GM04504 (cell line): Measurements from ENCODE around the gene PNCK.

ENCODE experiments used
- DNase-seq: peaks from one replicate; pipeline ENCODE4 v3.0.0-alpha.2; 2012; ENCODE audit warnings: low read depth

Gene PNCK

DNA sequence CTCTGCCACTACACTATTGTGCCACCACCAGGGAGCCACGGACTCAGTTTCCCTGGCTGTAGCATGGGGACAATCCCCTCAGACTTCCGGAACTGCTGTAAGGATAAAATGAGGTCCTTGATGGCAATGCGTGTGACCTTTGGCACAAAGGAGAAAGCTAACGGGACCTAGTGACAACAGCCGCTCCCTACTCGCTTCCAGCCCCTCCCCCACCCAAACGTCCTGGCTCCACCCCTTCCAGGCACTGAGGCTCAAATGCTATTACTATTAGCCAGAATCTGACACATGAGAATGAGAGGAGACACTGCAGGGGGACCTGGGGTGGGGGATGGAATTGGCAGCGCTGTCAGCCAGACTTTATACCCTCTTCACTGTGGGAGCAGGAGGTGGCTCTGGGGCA, 32.0 kb downstream of the PNCK start:
- no peak for DNase-seq

- DNase-seq = no peak
Observed at GRCh38 chrX:153640736-153641575, 32.7 kb downstream of the PNCK start.

- no peak for DNase-seq
Observed at GRCh38 chrX:153640045-153640686, 33.4 kb downstream of the PNCK start.

DNA sequence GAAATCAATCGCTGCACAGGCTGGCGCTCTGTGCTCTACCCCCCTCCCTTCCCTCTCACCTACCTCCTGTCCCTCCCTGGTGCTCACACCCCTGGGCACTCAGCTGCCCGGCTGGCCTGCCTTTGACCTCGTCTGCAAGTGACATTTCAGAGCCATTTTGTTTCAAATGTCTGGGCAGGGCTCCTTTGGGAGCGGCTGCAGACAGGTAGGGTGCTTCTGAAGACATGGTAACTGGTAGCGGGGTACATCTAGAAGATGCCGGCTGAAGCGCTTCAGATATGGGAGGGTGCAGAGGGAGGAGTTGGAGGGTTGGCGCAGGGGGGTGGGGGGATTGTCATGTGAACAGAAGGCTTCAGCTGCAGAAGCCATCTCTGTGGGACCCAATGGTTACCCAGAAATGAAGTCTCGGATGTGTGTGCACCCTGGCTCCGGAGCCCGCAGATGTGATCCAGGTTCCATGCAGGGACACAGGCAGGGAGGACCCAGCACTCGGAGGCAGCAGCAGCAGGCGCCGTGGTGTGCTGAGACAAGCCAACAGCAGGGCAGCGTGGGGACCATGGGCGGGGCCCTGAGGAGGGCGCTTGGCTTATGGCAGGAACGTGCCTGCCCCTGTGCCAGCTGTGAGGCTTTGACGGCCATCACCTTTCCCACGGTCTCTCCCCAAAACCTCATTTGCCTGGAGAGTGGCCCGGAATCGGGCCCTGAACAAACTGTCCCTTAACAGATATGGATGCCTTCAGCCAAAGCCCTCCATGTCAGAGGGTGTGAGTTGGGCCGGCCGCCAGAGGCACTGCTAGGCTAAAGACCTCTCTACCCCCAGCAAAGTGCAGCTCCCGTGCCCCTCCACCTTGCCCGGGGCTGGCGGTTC, 34.2 kb downstream of the PNCK start:
- no peak for DNase-seq

DNA sequence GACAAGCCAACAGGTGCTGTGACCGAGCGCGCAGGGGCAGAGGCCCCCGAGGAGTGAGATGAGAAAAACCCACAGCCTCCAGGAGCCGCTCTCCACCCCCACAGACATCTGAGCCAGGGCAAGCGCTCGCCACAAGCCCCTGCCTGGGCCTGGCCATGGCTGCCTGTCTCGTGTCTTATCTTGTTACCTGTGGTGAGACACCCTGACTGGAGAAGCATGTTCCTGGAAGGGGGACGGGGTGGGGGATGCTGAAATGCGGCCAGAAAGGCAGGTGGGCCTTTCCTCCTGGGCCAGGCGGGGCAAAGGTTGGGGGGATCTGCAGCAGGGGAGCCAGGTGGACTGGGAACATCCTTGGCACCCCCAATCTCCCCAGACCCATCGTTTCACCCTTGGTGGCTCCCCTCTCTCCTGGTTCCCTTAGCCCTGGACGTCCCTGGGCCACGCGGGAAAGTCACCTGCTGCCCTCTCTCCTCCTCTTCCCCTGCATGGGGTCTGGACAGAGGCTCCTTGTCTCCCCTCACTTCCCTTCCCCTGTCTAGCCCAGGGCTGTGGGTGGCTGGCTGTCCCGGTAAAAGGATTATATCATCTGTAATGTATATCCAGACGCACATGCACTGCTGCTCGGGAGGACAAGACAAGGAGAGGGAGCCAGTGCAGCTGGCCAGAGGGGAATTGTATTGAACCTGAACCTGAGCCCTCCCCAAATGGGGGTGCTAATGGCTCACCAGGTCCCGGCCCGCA, 35.0 kb downstream of the PNCK start:
- DNase-seq = no peak

DNA sequence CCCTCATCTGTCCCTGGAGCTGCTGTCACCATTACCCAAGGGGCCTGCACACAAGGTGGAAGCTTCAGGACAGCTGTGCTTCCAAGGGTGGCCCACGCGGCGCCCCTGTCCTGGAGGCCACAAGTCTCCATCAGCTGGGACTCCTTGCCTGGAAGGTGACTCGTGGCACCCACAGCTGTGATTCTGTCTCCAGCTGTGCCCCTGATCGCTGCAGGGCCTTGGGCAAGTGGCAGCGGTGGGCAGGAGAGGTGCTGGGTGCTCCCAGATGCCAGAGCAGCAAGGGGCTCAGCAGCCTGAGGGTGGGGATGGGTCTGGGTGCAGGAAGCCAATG, 35.6 kb downstream of the PNCK start:
- DNase-seq = no peak

DNA sequence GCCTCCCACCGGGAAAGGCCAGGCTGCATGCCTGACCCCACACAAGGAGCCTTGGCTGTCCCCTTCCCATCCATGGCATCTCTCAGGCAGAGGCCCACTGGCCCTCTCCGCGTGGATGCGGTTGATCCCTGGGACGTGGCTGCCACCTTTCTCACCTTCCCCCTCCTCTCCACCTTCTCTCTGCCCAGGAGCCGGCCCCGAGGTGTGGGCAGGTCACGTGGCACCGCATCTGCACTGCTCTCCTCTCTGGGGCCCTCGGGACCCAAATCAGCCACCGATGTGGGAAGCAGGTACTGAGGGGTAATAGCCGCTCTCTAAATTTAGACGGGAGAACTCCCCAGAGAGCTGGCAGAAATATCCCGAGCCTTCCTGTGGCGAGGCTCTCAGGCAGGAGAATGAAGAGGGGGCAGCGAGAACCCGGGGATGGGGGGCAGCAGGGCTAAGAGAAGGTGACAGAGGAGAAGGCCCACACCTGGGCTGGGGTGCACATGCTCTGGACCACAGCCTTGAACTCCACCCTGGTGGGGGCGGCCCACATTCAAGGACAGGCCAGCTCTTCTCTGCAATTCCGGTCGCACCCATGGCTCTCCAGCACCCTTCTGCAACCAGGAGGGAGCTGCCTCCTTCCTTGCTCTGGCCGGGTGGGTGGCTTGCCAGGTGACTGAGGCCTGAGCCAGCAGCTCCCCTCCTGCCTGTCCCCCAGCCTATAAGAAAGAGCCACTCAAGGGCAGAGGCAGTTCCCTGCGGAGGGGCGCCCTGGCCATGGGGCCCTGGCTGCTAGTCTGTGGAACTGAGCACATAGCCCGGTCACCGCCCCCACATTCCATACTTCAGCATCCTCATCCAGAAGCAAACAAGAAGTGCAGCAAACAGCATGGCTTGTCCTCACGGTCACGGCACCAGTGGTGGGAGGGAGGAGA, 36.2 kb downstream of the PNCK start:
- DNase-seq = no peak

DNA sequence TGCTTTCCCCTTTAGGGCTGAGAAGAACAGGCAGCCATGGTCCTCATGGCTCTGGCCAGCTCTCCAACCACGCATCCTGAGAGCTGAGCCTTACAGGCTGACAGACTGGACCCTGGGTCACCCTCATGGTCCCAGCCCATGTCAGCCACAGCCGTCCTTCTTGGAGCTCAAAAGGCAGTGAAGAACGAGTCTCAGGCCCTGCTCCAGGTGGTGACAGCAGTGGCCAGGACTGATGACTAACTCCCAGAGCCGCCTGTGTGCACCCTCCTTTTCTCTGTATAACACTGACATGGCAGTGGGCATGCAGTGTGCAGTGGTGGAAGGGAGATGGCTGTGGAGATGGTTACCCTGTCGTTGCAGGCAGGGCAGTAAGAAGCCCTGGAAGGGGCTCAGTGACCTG, 36.9 kb downstream of the PNCK start:
- DNase-seq = no peak

DNA sequence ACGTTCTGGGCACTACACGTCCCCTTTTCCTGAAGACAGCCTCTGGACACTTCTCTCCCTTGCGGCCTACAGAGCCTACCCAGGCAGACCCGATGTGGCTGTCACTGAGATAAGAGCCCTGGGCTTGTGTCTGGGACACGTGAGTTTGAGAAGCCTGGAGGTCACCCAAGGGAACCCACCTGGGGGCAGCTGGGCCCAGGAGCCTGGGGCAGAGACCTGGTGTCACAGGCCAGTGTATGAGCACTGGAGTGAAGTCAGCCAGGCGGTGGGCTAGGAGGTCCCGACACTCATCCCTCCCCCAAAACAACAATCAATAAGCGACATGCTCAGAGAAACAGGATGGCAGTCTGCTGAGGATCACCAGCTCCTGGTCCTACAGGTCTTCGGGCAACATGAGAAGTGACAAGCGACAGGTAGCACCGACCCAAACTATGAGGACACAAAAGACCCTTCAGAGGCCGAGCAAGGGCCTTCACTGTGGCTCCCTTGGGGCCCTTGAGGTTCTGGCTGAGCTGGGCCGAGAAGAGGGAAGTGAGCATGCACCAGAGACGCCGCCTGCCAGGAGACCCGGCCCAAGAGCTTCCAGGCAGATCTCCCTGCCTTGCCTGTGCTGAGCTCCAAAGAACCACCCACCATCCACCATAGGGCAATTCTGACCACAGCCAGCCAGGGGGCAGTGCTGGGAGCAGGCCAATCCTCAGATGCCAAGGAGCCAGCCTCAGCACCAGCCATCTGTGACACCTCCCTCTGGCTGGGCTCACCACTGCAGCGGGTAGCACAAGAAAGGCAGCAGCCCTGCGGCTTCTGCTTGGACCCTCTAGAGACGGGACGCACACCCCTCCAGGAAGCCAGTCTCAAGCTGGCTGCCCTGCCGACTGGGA, 37.6 kb downstream of the PNCK start:
- no peak for DNase-seq

DNA sequence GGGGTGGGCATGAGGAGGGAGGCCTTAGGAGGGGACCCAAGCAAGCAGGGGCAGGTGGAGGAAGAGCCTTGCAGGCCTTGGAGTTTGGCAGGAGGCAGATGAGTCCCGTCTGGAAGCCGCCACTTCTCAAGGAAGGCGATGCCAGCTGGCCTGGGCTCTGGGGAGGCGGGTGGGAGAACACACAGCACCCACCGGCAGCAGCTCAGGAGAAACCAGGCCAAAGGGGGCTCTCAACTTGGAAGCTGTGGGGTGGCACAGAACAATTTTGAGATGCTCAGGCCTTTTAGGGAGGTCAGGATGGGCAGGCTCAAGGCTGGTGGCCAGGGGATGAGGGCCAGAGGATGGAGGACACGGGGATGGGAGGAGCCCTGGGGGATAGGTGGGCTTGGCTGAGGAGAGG, 38.2 kb downstream of the PNCK start:
- DNase-seq = no peak

- no peak for DNase-seq
Observed at GRCh38 chrX:153634832-153635231, 38.8 kb downstream of the PNCK start.

GRCh38 chrX:153634236-153634635, 39.4 kb downstream of the PNCK start:
- DNase-seq = no peak

- no peak for DNase-seq
Observed at GRCh38 chrX:153633607-153634180, 39.9 kb downstream of the PNCK start.

GRCh38 chrX:153633048-153633447, 40.6 kb downstream of the PNCK start:
- DNase-seq = no peak

DNA sequence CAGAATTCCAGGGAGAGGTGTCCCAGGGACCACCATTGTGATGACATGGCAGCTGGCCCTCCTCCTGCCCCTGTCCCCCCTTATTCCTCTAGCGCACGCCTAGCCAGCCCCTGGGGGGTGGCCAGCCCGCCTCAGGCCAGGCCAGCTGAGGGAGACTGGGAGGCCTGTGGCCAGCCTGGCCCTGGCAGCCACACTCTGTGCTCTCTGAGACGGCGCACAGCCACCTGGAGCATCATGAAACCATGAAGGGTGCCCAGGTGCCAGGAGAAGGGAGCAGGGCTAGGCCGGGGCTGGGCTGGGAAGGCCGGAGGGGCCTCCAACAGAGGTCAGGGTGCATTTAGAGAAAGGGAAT, 41.0 kb downstream of the PNCK start:
- DNase-seq = no peak

- no peak for DNase-seq
Observed at GRCh38 chrX:153631907-153632594, 41.6 kb downstream of the PNCK start.

DNA sequence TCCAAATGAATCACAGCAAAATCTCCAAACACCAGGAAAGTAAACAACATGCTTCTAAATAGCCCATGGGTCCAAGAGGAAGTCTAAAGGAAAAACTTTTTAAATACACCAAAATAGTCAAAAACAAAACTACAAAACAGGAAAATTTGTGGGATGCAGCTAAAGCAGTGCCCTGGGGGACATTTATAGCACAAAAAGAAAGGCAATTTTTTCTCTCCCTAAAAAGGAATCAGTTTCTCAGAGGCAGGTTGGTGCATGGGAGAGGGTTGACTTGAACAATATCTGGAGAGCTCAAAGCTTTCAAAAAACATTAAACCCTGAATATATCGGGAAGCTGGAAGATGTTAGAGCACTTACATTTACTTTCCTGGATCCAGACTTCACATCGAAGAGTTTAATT, 42.3 kb downstream of the PNCK start:
- DNase-seq = no peak

GRCh38 chrX:153628665-153629064, 44.9 kb downstream of the PNCK start:
- DNase-seq = no peak

- no peak for DNase-seq
Observed at GRCh38 chrX:153628129-153628528, 45.5 kb downstream of the PNCK start.
